ENCODE data around the gene SPG7. TPM values are rescaled to one million over a fixed set of nuclear protein-coding genes. Genes with fewer than 3 reads are reported as not detected.

SPG7 gene
- total RNA-seq, 1 experiment from 2014 or later = 53.9 TPM

DNA sequence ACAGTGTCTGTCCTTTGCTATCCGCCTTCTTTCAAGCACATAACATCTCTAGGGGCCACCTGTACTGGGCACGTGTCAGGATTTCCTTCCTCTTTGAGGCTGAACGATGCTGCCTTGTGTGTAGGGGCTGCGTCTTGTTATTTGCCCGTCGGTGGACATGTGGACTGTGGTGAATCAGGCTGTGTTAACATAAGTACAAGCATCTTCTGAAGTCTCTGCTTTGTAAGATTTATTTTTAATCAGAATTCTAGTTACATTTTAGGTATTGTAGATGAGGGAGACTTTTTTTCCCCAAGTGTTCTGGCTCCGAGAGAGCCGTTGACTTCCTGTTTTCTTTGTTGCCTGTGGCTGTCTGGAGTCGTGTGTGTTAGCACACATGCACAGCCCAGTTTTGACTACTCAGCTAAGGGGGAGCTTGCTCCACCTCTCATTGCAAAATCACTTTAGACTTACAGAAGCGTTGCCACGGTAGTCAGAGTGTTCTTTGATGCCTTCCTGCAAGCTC lies 26.1 kb downstream of the SPG7 start:
- in situ Hi-C loops (cut with HindIII; ENCODE audit: low pct_unique_long_range_greater_than_20kb, low sequenced_read_pairs) = no loop called here
- DNase-seq (ENCODE audit: low read depth, low spot score) = no peak

DNA sequence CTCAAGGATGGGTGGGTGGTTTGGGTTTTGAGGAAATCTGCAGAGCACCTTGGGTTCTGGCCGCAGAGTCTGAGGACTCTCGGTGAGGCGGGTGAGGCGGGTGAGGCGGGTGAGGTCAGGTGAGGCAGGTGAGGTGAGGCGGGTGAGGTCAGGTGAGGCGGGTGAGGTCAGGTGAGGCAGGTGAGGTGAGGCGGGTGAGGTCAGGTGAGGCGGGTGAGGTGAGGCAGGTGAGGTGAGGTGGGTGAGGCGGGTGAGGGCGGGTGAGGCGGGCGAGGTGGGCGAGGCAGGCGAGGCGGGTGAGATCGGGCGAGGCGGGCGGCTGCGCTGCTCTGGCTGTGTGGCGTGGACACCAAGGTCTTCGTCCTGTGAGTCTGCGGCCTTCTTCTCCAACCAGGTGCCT lies 28.2 kb downstream of the SPG7 start:
- in situ Hi-C loops (cut with HindIII; ENCODE audit: low pct_unique_long_range_greater_than_20kb, low sequenced_read_pairs) = no loop called here
- DNase-seq (ENCODE audit: low read depth, low spot score) = no peak

DNA sequence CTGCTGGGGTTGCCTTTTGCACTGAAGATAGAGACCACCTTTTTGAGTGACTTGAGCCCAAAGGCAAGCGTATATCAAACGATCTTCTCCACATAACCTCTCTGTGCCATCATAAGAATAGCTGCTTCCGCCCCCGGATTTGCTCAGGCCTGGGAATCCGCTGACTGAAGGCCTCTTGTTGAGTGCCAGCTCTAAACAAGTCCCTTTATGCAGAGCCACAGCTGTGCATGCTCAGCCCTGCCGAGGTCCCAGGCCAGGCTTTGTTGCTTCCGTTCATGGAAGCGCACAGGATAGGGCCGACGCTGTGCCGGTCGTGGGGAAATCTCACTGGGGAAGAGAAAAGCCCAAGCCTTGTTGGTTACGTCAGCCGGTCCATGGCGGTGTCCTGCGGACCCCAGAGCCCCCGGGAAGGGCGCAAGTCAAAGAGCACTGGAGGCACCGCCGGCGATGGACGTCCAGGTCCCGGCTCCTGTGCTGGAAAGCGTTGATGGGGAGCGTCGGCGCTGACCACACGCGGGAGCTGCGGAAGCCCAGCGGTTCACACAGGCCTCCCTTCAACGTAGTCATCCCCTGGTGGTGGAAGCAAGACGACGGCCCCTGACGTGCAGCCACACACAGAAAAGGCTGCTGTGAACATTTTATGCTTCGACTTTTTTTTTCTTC lies 28.8 kb downstream of the SPG7 start:
- in situ Hi-C loops (cut with HindIII; ENCODE audit: low pct_unique_long_range_greater_than_20kb, low sequenced_read_pairs) = no loop called here
- DNase-seq (ENCODE audit: low read depth, low spot score) = no peak

DNA sequence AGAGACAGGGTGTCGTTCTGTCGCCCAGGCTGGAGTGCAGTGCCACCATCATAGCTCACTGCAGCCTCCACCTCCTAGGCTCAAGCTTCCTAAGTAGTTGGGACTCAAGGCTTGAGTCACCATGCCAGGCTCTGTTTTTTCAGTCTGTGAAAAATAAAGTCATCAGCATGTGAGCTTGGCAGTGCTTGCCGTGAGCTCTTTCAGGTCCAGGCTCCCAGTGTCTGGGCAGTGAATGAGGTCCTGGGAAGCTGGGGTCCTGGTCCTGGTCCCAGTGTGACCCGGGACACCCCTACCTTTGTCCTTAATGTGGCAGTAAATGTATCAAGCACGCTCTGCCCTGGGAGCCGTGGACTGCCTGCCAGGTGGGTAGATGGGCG lies 29.3 kb downstream of the SPG7 start:
- DNase-seq (ENCODE audit: low read depth, low spot score) = no peak
- in situ Hi-C loops (cut with HindIII; ENCODE audit: low pct_unique_long_range_greater_than_20kb, low sequenced_read_pairs) = no loop called here

DNA sequence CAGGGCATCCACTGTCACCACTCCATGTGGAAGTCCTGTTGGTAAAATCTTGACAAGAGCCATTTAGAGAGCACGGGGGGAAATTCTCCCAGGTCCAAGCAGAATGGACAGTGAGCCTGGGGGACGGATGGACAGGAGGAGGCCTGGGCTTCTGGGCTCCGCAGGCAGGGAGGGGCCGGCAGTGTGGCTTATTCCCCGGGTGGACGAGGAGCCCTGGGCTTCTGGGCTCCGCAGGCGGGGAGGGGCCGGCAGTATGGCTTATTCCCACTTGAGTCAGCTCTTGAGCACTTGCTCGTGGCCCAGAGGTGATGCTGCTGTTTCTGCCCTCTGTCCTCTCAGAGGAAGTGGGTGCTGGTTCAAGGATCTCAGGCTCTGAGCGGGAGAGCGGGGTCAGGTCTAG lies 30.1 kb downstream of the SPG7 start:
- in situ Hi-C loops (cut with HindIII; ENCODE audit: low pct_unique_long_range_greater_than_20kb, low sequenced_read_pairs) = no loop called here
- DNase-seq (ENCODE audit: low read depth, low spot score) = no peak

DNA sequence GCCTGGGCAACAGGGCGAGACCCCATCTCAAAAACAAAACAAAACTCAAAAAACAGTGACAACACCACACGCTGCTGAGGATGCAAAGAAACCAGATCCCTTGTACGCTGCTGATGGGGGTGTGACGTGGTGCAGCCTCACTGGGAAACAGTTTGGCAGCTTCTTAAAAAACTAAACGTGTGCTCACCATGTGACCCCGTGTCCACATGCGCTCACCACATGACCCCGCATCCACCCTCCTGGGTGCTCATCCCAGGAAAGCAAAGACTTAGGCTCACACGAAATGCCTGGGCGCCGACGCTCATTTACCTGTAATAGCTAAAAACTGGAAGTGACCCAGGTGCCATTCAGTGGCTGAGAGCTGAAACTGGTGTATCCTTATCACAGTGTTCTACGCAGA lies 32.4 kb downstream of the SPG7 start:
- DNase-seq (ENCODE audit: low read depth, low spot score) = no peak
- in situ Hi-C loops (cut with HindIII; ENCODE audit: low pct_unique_long_range_greater_than_20kb, low sequenced_read_pairs) = no loop called here

DNA sequence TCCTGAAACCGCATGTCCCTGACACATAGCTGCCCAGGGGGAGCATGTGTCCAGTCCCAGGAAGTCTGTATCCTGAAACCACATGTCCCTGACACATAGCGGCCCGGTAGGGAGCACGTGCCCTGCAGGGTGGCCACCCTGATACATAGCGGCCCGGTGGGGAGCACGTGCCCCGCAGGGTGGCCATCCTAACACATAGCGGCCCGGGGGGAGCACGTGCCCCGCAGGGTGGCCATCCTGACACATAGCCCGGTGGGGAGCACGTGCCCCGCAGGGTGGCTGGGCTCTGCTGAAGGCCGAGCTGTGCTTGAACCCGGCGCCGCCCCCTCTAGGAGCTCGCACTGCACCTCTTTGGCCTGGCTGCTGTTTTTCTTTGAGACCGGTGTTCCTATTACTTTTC lies 33.6 kb downstream of the SPG7 start:
- no peak for DNase-seq (ENCODE audit: low read depth, low spot score)
- in situ Hi-C loops (cut with HindIII; ENCODE audit: low pct_unique_long_range_greater_than_20kb, low sequenced_read_pairs) = no loop called here

DNA sequence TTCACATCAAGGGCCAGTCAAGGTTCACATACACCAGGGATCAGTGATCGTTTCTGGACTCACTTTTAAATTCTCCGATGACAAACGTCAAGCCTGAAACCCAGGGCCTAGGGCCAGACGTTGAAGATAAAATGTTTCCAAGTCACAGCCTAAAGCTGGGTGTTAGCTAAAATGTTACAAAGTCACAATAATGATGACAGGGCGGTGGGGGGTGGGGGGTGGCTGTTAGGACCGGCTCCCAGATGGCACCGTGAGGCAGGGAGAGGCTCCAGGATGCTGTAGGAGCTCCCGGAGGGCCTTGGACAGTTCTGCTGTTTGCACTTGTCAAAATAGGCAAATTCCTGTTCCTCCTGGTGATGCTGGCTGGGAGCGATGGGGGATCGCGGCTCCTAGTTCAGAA lies 35.9 kb downstream of the SPG7 start:
- DNase-seq (ENCODE audit: low read depth, low spot score) = no peak
- in situ Hi-C loops (cut with HindIII; ENCODE audit: low pct_unique_long_range_greater_than_20kb, low sequenced_read_pairs) = no loop called here

DNA sequence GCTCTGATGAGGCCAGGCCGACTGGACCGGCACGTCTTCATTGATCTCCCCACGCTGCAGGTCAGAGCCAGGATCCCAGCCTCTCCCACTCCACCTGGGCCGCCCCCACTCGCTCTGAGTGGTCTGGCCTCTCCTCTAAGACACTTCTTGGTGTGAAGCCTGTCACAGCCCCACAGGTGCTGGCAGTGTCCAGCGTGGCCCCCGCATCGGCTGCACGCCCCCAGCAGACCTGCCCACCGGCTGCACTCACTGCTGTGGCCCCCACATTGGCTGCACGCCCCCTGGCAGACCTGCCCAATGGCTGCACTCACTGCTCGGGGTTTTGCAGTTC lies 36.5 kb downstream of the SPG7 start:
- DNase-seq (ENCODE audit: low read depth, low spot score) = no peak

DNA sequence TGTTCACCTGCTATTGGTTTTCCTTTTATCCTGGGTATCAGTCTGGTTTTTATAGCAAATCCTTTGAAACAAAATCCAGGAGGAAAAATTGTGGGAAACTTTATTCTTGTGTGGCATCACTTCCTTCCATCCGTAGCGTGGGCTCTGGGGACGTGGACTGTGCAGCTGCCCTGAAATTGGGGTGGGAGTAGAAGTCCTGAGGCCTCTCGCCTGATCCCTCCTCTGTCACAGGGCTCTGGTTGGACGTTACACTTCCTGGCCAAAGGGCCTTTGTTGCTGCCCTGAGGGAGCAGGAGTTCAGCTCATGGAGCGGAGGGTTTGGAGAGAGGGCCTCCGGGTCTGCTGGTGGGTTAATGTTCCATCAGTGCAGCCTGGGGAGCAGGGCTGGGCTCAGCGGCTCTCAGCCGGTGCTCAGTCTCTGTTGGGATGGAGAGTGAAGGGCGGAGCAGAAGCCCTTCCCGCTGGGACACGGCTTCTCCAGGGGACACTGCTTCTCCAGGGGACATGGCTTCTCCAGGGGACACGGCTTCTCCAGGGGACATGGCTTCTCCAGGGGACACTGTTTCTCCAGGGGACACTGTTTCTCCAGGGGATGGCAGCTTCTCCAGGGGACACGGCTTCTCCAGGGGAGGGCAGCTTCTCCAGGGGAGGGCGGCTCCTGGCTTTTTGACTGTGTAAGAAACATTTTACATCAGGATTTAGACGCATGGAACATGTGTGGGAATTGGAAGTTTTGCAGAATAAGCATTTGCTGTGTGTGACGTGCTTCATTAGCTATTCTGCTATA lies 37.0 kb downstream of the SPG7 start:
- DNase-seq (ENCODE audit: low read depth, low spot score) = no peak
- in situ Hi-C loops (cut with HindIII; ENCODE audit: low pct_unique_long_range_greater_than_20kb, low sequenced_read_pairs) = no loop called here

More for the DNA sequence above, 36.5 kb downstream of the SPG7 start:
- in situ Hi-C loops (cut with HindIII; ENCODE audit: low pct_unique_long_range_greater_than_20kb, low sequenced_read_pairs) = no loop called here

DNA sequence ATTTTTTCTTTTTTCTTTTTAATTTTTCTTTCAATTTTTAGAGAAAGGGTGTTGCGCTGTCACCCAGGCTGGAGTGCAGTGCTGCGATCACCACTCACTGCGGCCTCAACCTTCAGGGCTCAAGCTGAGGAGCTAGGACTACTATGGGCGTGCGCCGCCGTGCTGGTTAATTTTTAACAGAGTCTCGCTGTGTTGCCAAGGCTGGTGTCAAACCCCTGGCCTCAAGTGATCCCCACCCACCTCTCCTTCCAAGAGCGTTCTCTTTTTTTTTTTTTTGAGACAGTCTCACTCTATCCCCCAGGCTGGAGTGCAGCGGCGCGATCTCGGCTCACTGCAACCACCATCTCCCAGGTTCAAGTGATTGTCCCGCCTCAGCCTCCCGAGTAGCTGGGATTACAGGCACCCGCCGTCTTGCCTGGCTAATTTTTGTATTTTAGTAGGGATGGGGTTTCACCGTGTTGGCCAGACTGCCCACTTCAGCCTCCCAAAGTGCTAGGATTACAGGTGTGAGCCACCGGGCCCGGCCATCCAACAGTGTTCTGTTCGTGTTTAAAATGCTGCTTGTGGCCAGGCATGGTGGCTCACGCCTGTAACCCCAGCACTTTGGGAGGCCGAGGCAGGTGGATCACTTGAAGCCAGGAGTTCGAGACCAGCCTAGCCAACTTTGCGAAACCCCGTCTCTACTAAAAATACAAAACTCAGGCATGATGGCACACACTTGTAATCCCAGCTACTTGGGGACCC lies 37.8 kb downstream of the SPG7 start:
- no peak for DNase-seq (ENCODE audit: low read depth, low spot score)
- in situ Hi-C loops (cut with HindIII; ENCODE audit: low pct_unique_long_range_greater_than_20kb, low sequenced_read_pairs) = no loop called here

DNA sequence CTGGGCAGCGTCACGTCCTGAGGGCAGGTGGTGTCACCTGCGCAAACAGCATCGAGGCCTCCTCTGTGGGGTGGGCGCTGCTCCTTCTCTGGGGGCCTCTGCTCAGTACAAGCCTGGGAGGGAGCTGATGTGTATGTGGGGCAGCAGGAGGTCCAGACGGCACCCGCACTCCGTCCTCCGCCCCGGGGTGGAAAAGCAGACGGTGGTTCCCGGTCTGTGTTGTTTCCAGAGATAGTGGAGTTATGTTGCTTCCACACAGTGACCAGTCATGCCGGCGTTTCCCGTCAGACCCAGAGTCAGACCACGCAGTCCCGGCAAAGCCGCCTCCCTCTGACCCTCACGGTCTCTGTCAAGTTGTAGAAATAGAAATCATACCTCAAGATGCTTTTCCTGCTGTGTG lies 38.6 kb downstream of the SPG7 start:
- in situ Hi-C loops (cut with HindIII; ENCODE audit: low pct_unique_long_range_greater_than_20kb, low sequenced_read_pairs) = no loop called here
- no peak for DNase-seq (ENCODE audit: low read depth, low spot score)

DNA sequence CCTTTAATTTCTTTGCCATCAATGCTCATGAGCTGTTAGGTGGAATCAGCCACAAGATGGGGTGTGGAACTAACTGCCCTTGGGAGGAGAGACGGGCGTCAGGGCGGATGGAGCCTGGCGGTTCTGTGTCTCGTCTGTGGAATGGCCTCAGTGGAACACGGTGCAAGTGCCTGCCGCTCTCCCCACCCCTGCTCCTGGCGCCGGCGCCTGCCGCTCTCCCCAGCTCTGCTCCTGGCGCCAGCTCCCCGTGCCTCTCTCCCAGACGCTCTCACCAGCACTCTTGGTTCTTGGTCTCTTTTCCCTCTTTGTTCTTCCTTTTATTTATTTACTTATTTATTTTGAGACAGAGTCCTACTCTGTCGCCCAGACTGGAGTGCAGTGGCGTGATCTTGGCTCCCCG lies 39.1 kb downstream of the SPG7 start:
- in situ Hi-C loops (cut with HindIII; ENCODE audit: low pct_unique_long_range_greater_than_20kb, low sequenced_read_pairs) = no loop called here
- no peak for DNase-seq (ENCODE audit: low read depth, low spot score)

DNA sequence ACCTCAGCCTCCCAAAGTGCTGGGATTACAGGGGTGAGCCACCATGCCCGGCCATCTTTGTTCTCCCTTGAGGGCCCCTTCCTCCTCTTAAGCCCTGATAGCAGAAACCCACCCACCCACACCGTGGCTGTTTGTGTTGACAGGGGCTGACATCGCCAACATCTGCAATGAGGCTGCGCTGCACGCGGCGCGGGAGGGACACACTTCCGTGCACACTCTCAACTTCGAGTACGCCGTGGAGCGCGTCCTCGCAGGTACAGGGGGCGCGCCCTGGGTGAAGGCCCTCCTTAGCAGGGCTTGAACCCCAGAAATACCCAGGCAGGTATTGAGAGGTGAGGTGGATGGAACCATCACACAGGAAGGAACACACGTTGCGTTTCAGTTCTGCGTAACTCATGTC lies 39.7 kb downstream of the SPG7 start:
- no peak for DNase-seq (ENCODE audit: low read depth, low spot score)
- in situ Hi-C loops (cut with HindIII; ENCODE audit: low pct_unique_long_range_greater_than_20kb, low sequenced_read_pairs) = no loop called here

DNA sequence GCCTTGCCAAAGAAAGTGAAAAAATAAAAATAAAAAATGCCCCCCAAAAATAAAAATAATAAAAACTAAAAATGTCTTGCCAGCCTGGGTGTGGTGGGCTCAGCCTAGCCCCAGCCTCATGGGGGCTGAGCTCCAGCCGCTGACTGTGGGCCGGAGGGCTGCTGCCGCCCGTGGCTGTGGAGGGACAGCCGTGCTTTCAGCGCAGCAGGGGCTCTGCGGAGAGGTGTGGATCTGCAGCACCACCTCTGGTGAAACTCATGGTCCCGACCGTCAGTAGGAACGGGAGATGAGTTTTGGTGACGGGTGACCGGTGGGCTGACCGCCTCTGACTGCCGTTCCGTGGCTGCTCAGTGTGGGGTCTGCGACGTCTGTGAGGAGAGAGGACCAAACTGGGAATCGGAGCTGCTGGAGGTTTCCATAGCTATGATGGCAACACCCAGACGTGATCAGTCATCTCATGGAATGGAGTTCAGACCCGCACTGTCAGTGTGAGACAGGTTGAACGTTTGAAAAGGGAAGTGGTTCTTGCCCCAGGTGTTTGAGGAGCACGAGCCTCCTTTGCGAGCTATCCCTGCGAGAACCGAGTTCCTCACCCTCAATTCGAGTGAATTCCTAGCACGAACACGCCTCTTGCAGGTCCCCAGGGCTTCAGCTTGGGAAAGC lies 40.3 kb downstream of the SPG7 start:
- in situ Hi-C loops (cut with HindIII; ENCODE audit: low pct_unique_long_range_greater_than_20kb, low sequenced_read_pairs) = no loop called here
- no peak for DNase-seq (ENCODE audit: low read depth, low spot score)

DNA sequence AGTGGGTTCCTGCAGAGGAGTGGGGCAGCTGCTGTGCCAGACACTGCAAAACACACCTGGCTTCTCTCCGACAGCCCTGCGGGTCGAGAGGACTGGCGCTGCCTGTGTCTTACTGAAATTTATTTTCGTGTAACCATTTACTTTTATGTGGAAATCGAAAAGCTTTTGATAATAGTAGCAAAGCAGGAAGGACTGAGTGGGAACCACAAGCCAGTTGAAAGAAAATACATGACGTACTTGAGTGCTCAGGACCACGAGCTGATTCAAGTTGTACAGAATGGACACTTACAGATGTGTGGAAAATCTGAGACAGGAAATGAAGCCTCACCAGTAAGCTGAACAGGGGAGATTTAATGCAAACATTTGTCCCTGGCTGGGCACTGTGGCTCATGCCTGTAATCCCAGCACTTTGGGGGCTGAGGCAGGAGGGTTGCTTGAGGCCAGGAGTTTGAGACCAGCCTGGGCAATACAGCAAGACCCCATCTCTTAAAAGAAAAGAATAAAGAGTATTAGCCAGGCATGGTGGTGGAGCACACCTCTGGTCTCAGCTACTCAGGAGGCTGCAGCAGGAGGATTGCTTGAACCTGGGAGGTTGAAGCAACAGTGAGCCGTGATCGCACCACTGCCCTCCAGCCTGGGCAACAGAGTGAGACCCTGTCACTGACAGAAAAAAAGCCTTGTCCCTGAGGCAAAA lies 41.0 kb downstream of the SPG7 start:
- no peak for DNase-seq (ENCODE audit: low read depth, low spot score)

DNA sequence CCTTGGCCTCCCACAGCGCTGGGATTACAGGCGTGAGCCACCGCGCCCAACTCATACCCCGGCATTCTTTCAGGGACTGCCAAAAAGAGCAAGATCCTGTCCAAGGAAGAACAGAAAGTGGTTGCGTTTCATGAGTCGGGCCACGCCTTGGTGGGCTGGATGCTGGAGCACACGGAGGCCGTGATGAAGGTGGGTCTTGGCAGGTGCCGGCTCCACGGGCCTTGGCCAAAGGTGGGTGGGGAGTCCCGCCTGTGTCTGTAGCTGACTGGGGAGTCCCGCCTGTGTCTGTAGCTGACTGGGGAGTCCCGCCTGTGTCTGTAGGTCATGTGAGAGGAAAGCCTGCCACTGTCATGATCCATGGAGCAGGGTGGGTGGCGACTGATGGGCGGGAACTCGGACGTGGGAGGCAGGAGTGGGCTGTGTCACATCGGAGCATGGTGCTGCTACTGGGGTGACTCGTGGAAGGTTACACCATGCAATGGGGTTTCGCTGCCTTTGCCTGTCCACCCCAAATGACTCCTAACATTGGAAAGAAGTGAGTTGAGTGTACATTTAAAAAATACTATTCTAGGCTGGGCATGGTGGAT lies 42.3 kb downstream of the SPG7 start:
- no peak for DNase-seq (ENCODE audit: low read depth, low spot score)
- in situ Hi-C loops (cut with HindIII; ENCODE audit: low pct_unique_long_range_greater_than_20kb, low sequenced_read_pairs) = no loop called here

More for the DNA sequence above, 41.0 kb downstream of the SPG7 start:
- in situ Hi-C loops (cut with HindIII; ENCODE audit: low pct_unique_long_range_greater_than_20kb, low sequenced_read_pairs) = no loop called here
